Neuron (in vitro differentiated cells): ENCODE data around the gene CDH4.

ENCODE experiments used
- H2AFZ ChIP-seq: one replicate; pipeline ENCODE4 v1.6.1; 2013; ENCODE audit warnings: low read depth, mild to moderate bottlenecking, inconsistent platforms, low read length, moderate library complexity
- H3K27me3 ChIP-seq: one replicate; pipeline ENCODE4 v1.6.1; 2013; ENCODE audit warnings: low read length; ENCODE audit not compliant: insufficient read depth
- H3K36me3 ChIP-seq: one replicate; pipeline ENCODE4 v1.6.1; 2013; ENCODE audit warnings: low read length; ENCODE audit not compliant: insufficient read depth
- H3K4me1 ChIP-seq: one replicate; pipeline ENCODE4 v1.6.1; 2013; ENCODE audit warnings: low read length; ENCODE audit not compliant: insufficient read depth
- H3K4me3 ChIP-seq: 2 replicates; pipeline ENCODE4 v1.5.1; 2013; ENCODE audit warnings: mild to moderate bottlenecking, low read length, moderate library complexity
- H3K9me3 ChIP-seq: one replicate; pipeline ENCODE4 v1.6.1; 2013; ENCODE audit warnings: low read length

Gene CDH4

GRCh38 chr20:61757678-61758563, 505.9 kb downstream of the CDH4 start:
- H2AFZ ChIP-seq, result no peak overlapping the region
- no peak overlapping the region for H3K4me3 ChIP-seq

GRCh38 chr20:61758564-61759200, 506.6 kb downstream of the CDH4 start:
- H3K36me3 ChIP-seq, result no peaks in the 10 kb centered on the region
- H2AFZ ChIP-seq, result no peak overlapping the region
- no peaks in the 10 kb centered on the region for H3K9me3 ChIP-seq
- H3K4me1 ChIP-seq, result peaks cover 13% of the 10 kb centered on the region
- no peaks in the 10 kb centered on the region for H3K27me3 ChIP-seq
- H3K4me3 ChIP-seq, result no peak overlapping the region

More at GRCh38 chr20:61757678-61758563, 505.9 kb downstream of the CDH4 start:
- H3K36me3 ChIP-seq, result no peaks in the 10 kb centered on the region
- peaks cover 21% of the 10 kb centered on the region for H3K4me1 ChIP-seq
- H3K27me3 ChIP-seq, result no peaks in the 10 kb centered on the region
- no peaks in the 10 kb centered on the region for H3K9me3 ChIP-seq

- Histone ChIP-seq H2AFZ (no peak overlapping the region), H3K27me3 (no peaks in the 10 kb centered on the region), H3K9me3 (no peaks in the 10 kb centered on the region), H3K36me3 (no peaks in the 10 kb centered on the region), H3K4me3 (no peak overlapping the region), H3K4me1 (peaks cover 11% of the 10 kb centered on the region)
Measured at GRCh38 chr20:61759286-61760065, 507.4 kb downstream of the CDH4 start.

- H3K4me3 ChIP-seq, result no peak overlapping the region
- no peaks in the 10 kb centered on the region for H3K9me3 ChIP-seq
- peaks cover 11% of the 10 kb centered on the region for H3K4me1 ChIP-seq
- H2AFZ ChIP-seq, result no peak overlapping the region
- no peaks in the 10 kb centered on the region for H3K27me3 ChIP-seq
- H3K36me3 ChIP-seq, result no peaks in the 10 kb centered on the region
Measured at GRCh38 chr20:61760321-61760720, 508.3 kb downstream of the CDH4 start.

- no peak overlapping the region for H2AFZ ChIP-seq
- no peak overlapping the region for H3K4me3 ChIP-seq
- no peaks in the 10 kb centered on the region for H3K9me3 ChIP-seq
- H3K36me3 ChIP-seq, result no peaks in the 10 kb centered on the region
- peaks cover 11% of the 10 kb centered on the region for H3K4me1 ChIP-seq
- H3K27me3 ChIP-seq, result no peaks in the 10 kb centered on the region
Measured at GRCh38 chr20:61760731-61761130, 508.7 kb downstream of the CDH4 start.

- Histone ChIP-seq H3K4me1 (peaks cover 11% of the 10 kb centered on the region), H3K27me3 (no peaks in the 10 kb centered on the region), H3K9me3 (no peaks in the 10 kb centered on the region), H3K4me3 (no peak overlapping the region), H3K36me3 (no peaks in the 10 kb centered on the region), H2AFZ (no peak overlapping the region)
Measured at GRCh38 chr20:61761453-61762166, 509.5 kb downstream of the CDH4 start.

GRCh38 chr20:61762167-61762710, 510.2 kb downstream of the CDH4 start:
- H2AFZ ChIP-seq, result no peak overlapping the region
- H3K4me3 ChIP-seq, result no peak overlapping the region
- no peaks in the 10 kb centered on the region for H3K9me3 ChIP-seq
- peaks cover 11% of the 10 kb centered on the region for H3K4me1 ChIP-seq
- no peaks in the 10 kb centered on the region for H3K36me3 ChIP-seq
- H3K27me3 ChIP-seq, result no peaks in the 10 kb centered on the region

- Histone ChIP-seq H3K4me3 (no peak overlapping the region), H3K36me3 (no peaks in the 10 kb centered on the region), H2AFZ (no peak overlapping the region), H3K27me3 (no peaks in the 10 kb centered on the region), H3K4me1 (peaks cover 11% of the 10 kb centered on the region), H3K9me3 (no peaks in the 10 kb centered on the region)
Measured at GRCh38 chr20:61762886-61763739, 511.1 kb downstream of the CDH4 start.

- H3K36me3 ChIP-seq, result no peaks in the 10 kb centered on the region
- H3K4me1 ChIP-seq, result peaks cover 11% of the 10 kb centered on the region
- H3K27me3 ChIP-seq, result no peaks in the 10 kb centered on the region
- H2AFZ ChIP-seq, result no peak overlapping the region
- no peaks in the 10 kb centered on the region for H3K9me3 ChIP-seq
- no peak overlapping the region for H3K4me3 ChIP-seq
Measured at GRCh38 chr20:61763740-61764400, 511.8 kb downstream of the CDH4 start.

GRCh38 chr20:61764471-61765025, 512.5 kb downstream of the CDH4 start:
- H3K4me3 ChIP-seq, result no peak overlapping the region
- peaks cover 11% of the 10 kb centered on the region for H3K4me1 ChIP-seq
- H3K36me3 ChIP-seq, result no peaks in the 10 kb centered on the region
- H3K27me3 ChIP-seq, result no peaks in the 10 kb centered on the region
- no peaks in the 10 kb centered on the region for H3K9me3 ChIP-seq
- no peak overlapping the region for H2AFZ ChIP-seq

GRCh38 chr20:61765081-61765870, 513.2 kb downstream of the CDH4 start:
- H3K9me3 ChIP-seq, result no peaks in the 10 kb centered on the region
- H3K36me3 ChIP-seq, result no peaks in the 10 kb centered on the region
- no peak overlapping the region for H3K4me3 ChIP-seq
- H3K27me3 ChIP-seq, result no peaks in the 10 kb centered on the region
- H2AFZ ChIP-seq, result no peak overlapping the region
- H3K4me1 ChIP-seq, result peaks cover 10% of the 10 kb centered on the region
